Right atrium auricular region (tissue), 2 donors: ENCODE measurements around the gene PIAS1. TPM values are rescaled to one million over a fixed set of nuclear protein-coding genes. Genes with fewer than 3 reads are reported as not detected.

Experiments used
- DNase-seq: peaks from one replicate; pipeline ENCODE4 v3.0.0-alpha.2; 2019; ENCODE audit warnings: low spot score
- H3K27ac ChIP-seq, 2 donors: fragments of 200-600 bp; sonication (generic); 1 replicate in 1 of 2; 2 replicates in 1 of 2; pipeline ENCODE4 v1.5.1; 2016 to 2019
- H3K27me3 ChIP-seq, 2 donors: fragments of 200-600 bp; sonication (generic); one replicate each; pipeline versions ENCODE4 v1.5.1 to v1.6.0; 2017 to 2019
- H3K36me3 ChIP-seq: fragments of 200-600 bp; sonication (generic); one replicate; pipeline ENCODE4 v1.5.1; 2016
- H3K4me1 ChIP-seq, 2 donors: fragments of 200-600 bp; sonication (generic); one replicate each; pipeline versions ENCODE4 v1.5.1 to v1.6.0; 2017 to 2019
- H3K4me3 ChIP-seq, 2 donors: fragments of 200-600 bp; sonication (generic); 1 replicate in 1 of 2; 2 replicates in 1 of 2; pipeline ENCODE4 v1.5.1; 2017 to 2019; ENCODE audit warnings: mild to moderate bottlenecking in 1 of 2, moderate library complexity in 1 of 2
- H3K9me3 ChIP-seq, 2 donors: fragments of 200-600 bp; sonication (generic); one replicate each; pipeline ENCODE4 v1.5.1; 2019
- CTCF ChIP-seq, 2 donors: fragments of 200-600 bp; sonication (generic); IDR thresholded peaks; one replicate each; pipeline ENCODE4 v1.5.1; 2019; ENCODE audit warnings: antibody characterized with exemption in 2 of 2
- total RNA-seq, 2 donors: library from RNA; depleted of rRNA; stranded (reverse); fragments of >200 nt; gene quantifications; one replicate each; pipeline ENCODE4 v1.1.0, GENCODE V29; 2016

Gene PIAS1
- total RNA-seq, 2 donors from 2014 or later, result 24.5 to 26.7 TPM

- no peaks in the 10 kb centered on the region for H3K27me3 ChIP-seq
- H3K4me1 ChIP-seq, result peaks cover 0 to 68% of the 10 kb centered on the region in 2 donors
- no peaks in the 10 kb centered on the region for H3K9me3 ChIP-seq
- peaks cover 12% of the 10 kb centered on the region for H3K36me3 ChIP-seq
- H3K27ac ChIP-seq, result no peak overlapping the region
- no peak overlapping the region for H3K4me3 ChIP-seq
- no peak for TF ChIP-seq CTCF (IDR thresholded peaks at IDR 0.05)
- DNase-seq, result no peak
These were observed 28.6 kb downstream of the PIAS1 start for GRCh38 chr15:68082735-68083134.

GRCh38 chr15:68083463-68083862 is 29.3 kb downstream of the PIAS1 start:
- no peak for TF ChIP-seq CTCF (IDR thresholded peaks at IDR 0.05)
- no peaks in the 10 kb centered on the region for H3K27me3 ChIP-seq
- H3K4me1 ChIP-seq, result peaks cover 0 to 62% of the 10 kb centered on the region in 2 donors
- H3K4me3 ChIP-seq, result no peak overlapping the region
- DNase-seq, result no peak
- no peaks in the 10 kb centered on the region for H3K9me3 ChIP-seq
- no peak overlapping the region for H3K27ac ChIP-seq
- H3K36me3 ChIP-seq, result peaks cover 12% of the 10 kb centered on the region

GRCh38 chr15:68085052-68085451 is 30.9 kb downstream of the PIAS1 start:
- H3K27me3 ChIP-seq, result no peaks in the 10 kb centered on the region
- no peak for TF ChIP-seq CTCF (IDR thresholded peaks at IDR 0.05)
- peaks cover 0 to 49% of the 10 kb centered on the region in 2 donors for H3K4me1 ChIP-seq
- DNase-seq, result no peak
- no peak overlapping the region for H3K27ac ChIP-seq
- H3K36me3 ChIP-seq, result peaks cover 12% of the 10 kb centered on the region
- no peaks in the 10 kb centered on the region for H3K9me3 ChIP-seq
- H3K4me3 ChIP-seq, result no peak overlapping the region

GRCh38 chr15:68091743-68092142 is 37.6 kb downstream of the PIAS1 start:
- Histone ChIP-seq H3K4me1 (peaks cover 0 to 11% of the 10 kb centered on the region in 2 donors), H3K36me3 (peaks cover 17% of the 10 kb centered on the region), H3K4me3 (no peak overlapping the region), H3K27me3 (no peaks in the 10 kb centered on the region), H3K27ac (no peak overlapping the region), H3K9me3 (peaks cover 0 to 8% of the 10 kb centered on the region in 2 donors)
- DNase-seq, result no peak
- no peak for TF ChIP-seq CTCF (IDR thresholded peaks at IDR 0.05)

GRCh38 chr15:68096099-68096498 is 42.0 kb downstream of the PIAS1 start:
- no peak for TF ChIP-seq CTCF (IDR thresholded peaks at IDR 0.05)
- peaks cover 0 to 19% of the 10 kb centered on the region in 2 donors for H3K4me1 ChIP-seq

GRCh38 chr15:68097029-68097428 is 42.9 kb downstream of the PIAS1 start:
- H3K4me3 ChIP-seq, result no peak overlapping the region
- H3K9me3 ChIP-seq, result peaks cover 0 to 22% of the 10 kb centered on the region in 2 donors
- peaks cover 0 to 19% of the 10 kb centered on the region in 2 donors for H3K4me1 ChIP-seq
- no peaks in the 10 kb centered on the region for H3K27me3 ChIP-seq
- TF ChIP-seq CTCF (IDR thresholded peaks at IDR 0.05), result no peak
- H3K36me3 ChIP-seq, result peaks cover 9% of the 10 kb centered on the region
- no peak overlapping the region for H3K27ac ChIP-seq
- DNase-seq, result no peak

More at GRCh38 chr15:68096099-68096498, 42.0 kb downstream of the PIAS1 start:
- no peaks in the 10 kb centered on the region for H3K27me3 ChIP-seq
- H3K4me3 ChIP-seq, result no peak overlapping the region
- no peak overlapping the region for H3K27ac ChIP-seq
- peaks cover 9% of the 10 kb centered on the region for H3K36me3 ChIP-seq
- DNase-seq, result no peak
- H3K9me3 ChIP-seq, result peaks cover 0 to 22% of the 10 kb centered on the region in 2 donors
